ENCODE results near the gene RUFY1. TPM values are rescaled to one million over a fixed set of nuclear protein-coding genes. Genes with fewer than 3 reads are reported as not detected.

RUFY1 gene
- total RNA-seq, 1 experiment from 2014 or later, result 45.7 TPM

GRCh38 chr5:179559284-179560252, 9.2 kb downstream of the RUFY1 start:
- TF ChIP-seq CTCF (conservative IDR thresholded peaks at IDR 0.05), result no peak
- Histone ChIP-seq H2AK5ac (ENCODE audit: insufficient read length, low read length) (no peak overlapping the region), H3K4me1 (ENCODE audit: insufficient read depth, low read length) (no peaks in the 10 kb centered on the region), H2BK20ac (ENCODE audit: low read depth, low read length, poor library complexity, severe bottlenecking) (no peak overlapping the region), H4K5ac (ENCODE audit: insufficient read length, low read depth, low read length) (peak overlapping the region; percentile 3), H3K56ac (ENCODE audit: insufficient read length, low read depth, low read length) (peak overlapping the region; percentile 2), H3K18ac (ENCODE audit: insufficient read length, low read depth, low read length) (peak overlapping the region; percentile 90), H4K91ac (ENCODE audit: insufficient read length, low read depth, low read length) (no peak overlapping the region), H3K23ac (ENCODE audit: insufficient read length, low read depth, low read length) (no peak overlapping the region), H2BK120ac (ENCODE audit: low read depth, low read length, poor library complexity, severe bottlenecking) (peak overlapping the region; percentile 62), H3K79me1 (ENCODE audit: insufficient read depth, low read depth, low read length, poor library complexity, severe bottlenecking) (no peaks in the 10 kb centered on the region), H4K20me1 (ENCODE audit: control insufficient read depth, insufficient read depth, insufficient read length) (no peaks in the 10 kb centered on the region), H3K4me2 (ENCODE audit: insufficient read depth, insufficient read length, low read length) (peak overlapping the region; percentile 85), H3K9me3 (ENCODE audit: control insufficient read depth, low read depth, low read length) (no peaks in the 10 kb centered on the region), H3K9ac (ENCODE audit: extremely low read depth, insufficient read length, low read length) (peak overlapping the region; percentile 93), H3K14ac (ENCODE audit: insufficient read depth, low read length) (peak overlapping the region; percentile 80), H3K27ac (ENCODE audit: insufficient read length, low read depth, low read length) (peak overlapping the region; percentile 94), H2AFZ (ENCODE audit: low read length) (no peak overlapping the region), H4K8ac (replicated peaks; ENCODE audit: insufficient read length, low read depth, low read length) (no peak overlapping the region), H2BK5ac (ENCODE audit: insufficient read length, low read length) (peak overlapping the region; percentile 5), H3K27me3 (ENCODE audit: insufficient read depth, low read length) (no peaks in the 10 kb centered on the region), H3K23me2 (ENCODE audit: insufficient read length, low read depth, low read length, poor library complexity, severe bottlenecking) (peaks cover 10% of the 10 kb centered on the region), H2BK12ac (ENCODE audit: insufficient read length, low read depth, low read length) (no peak overlapping the region), H3K79me2 (ENCODE audit: insufficient read depth, low read length) (peaks cover 5% of the 10 kb centered on the region), H3K4ac (ENCODE audit: low read depth, low read length) (peak overlapping the region; percentile 77; the same call in 1 of the 2 replicates), H2BK15ac (ENCODE audit: low read depth, low read length) (no peak overlapping the region), H3T11ph (ENCODE audit: low read length) (peak overlapping the region; percentile 91)
- Mint-ChIP-seq H3K4me1 (peaks cover 20 to 23% of the 10 kb centered on the region in 2 experiments), H3K27me3 (ENCODE audit: low read depth) (no peaks in the 10 kb centered on the region), H3K9me3 (no peaks in the 10 kb centered on the region), H3K36me3 (ENCODE audit: insufficient read depth in 1 of 3, low read depth in 3 of 3) (peaks cover 16 to 47% (median 43%) of the 10 kb centered on the region in 3 experiments; a peak in 6 of 7 replicates), H3K4me3 (peak overlapping the region; percentile 89 to 91), H3K27ac (peak overlapping the region; percentile 99 to 100 (median 99))
- WGBS (ENCODE audit: extremely low coverage, insufficient read length, low lambda C conversion rate), result no CpG with 5 or more reads among the region's 52 CpGs
- peak; percentile 99 for DNase-seq

Measured in H9 (cell line).